Hepatocyte (in vitro differentiated cells): Measurements from ENCODE around the gene KRTAP2-4. TPM values are rescaled to one million over a fixed set of nuclear protein-coding genes. Genes with fewer than 3 reads are reported as not detected.

ENCODE experiments used
- DNase-seq: peaks from one replicate; pipeline ENCODE4 v3.0.0-alpha.2; 2016; ENCODE audit warnings: low spot score
- H2AFZ ChIP-seq: fragments of 200-600 bp; sonication (generic); 2 replicates; pipeline ENCODE4 v1.6.0; 2016; ENCODE audit warnings: antibody characterized with exemption, mild to moderate bottlenecking
- H3K27ac ChIP-seq: fragments of 200-600 bp; sonication (generic); 2 replicates; pipeline ENCODE4 v1.5.1; 2016; ENCODE audit warnings: mild to moderate bottlenecking
- H3K27me3 ChIP-seq: fragments of 200-600 bp; sonication (generic); 2 replicates; pipeline ENCODE4 v1.6.1; 2016
- H3K36me3 ChIP-seq: fragments of 200-600 bp; sonication (generic); replicated peaks from 2 replicates; pipeline ENCODE4 v1.5.1; 2016; ENCODE audit warnings: low read depth; ENCODE audit not compliant: insufficient read depth
- H3K4me1 ChIP-seq: fragments of 200-600 bp; sonication (generic); 2 replicates; pipeline ENCODE4 v1.5.1; 2016; ENCODE audit warnings: mild to moderate bottlenecking, moderate library complexity; ENCODE audit not compliant: insufficient read depth
- H3K4me2 ChIP-seq: fragments of 200-600 bp; sonication (generic); 2 replicates; pipeline ENCODE4 v1.6.0; 2016
- H3K4me3 ChIP-seq: fragments of 200-600 bp; sonication (generic); 2 replicates; pipeline ENCODE4 v1.5.1; 2016; ENCODE audit warnings: mild to moderate bottlenecking
- H3K79me2 ChIP-seq: fragments of 200-600 bp; sonication (generic); 2 replicates; pipeline ENCODE4 v1.6.0; 2017; ENCODE audit warnings: mild to moderate bottlenecking
- H3K9me2 ChIP-seq: fragments of 200-600 bp; sonication (generic); replicated peaks from 2 replicates; pipeline ENCODE4 v1.6.0; 2017; ENCODE audit warnings: mild to moderate bottlenecking; ENCODE audit not compliant: insufficient read depth
- H3K9me3 ChIP-seq: fragments of 200-600 bp; sonication (generic); 2 replicates; pipeline ENCODE4 v1.5.1; 2016; ENCODE audit warnings: low read depth, mild to moderate bottlenecking
- H4K20me1 ChIP-seq: fragments of 200-600 bp; sonication (generic); 2 replicates; pipeline ENCODE4 v1.6.0; 2016; ENCODE audit warnings: mild to moderate bottlenecking; ENCODE audit not compliant: insufficient read depth, poor library complexity, severe bottlenecking
- EZH2 ChIP-seq: fragments of 200-600 bp; sonication (generic); IDR thresholded peaks from 2 replicates; pipeline ENCODE4 v1.6.1; 2016; ENCODE audit warnings: antibody characterized with exemption, mild to moderate bottlenecking, borderline replicate concordance
- EZH2phosphoT487 ChIP-seq: fragments of 200-600 bp; sonication (generic); IDR thresholded peaks from one replicate; pipeline ENCODE4 v1.6.1; 2018; ENCODE audit warnings: antibody characterized with exemption, mild to moderate bottlenecking, low read depth, moderate library complexity; ENCODE audit not compliant: unreplicated experiment, severe bottlenecking
- WGBS: methylation state at CpG from one replicate; pipeline ENCODE4 v1.1.6; 2016; ENCODE audit warnings: low lambda C conversion rate; ENCODE audit errors: missing lambda C conversion rate; 5-methylcytosine and 5-hydroxymethylcytosine counted together
- polyA plus RNA-seq: library from polyadenylated mRNA; unstranded; fragments of >200 nt; fragmentation: Nextera tagmentation; extraction: Ambion mirVana; gene quantifications from 2 replicates; pipeline ENCODE4 v1.2.1, GENCODE V29; 2016
- total RNA-seq: library from RNA; depleted of rRNA; stranded (reverse); fragments of >200 nt; gene quantifications from 2 replicates; pipeline ENCODE4 v1.2.3, GENCODE V29; 2014
- TF ChIP-seq, protein P1 (sequence below): fragments of 200-600 bp; sonication (generic); IDR thresholded peaks from 2 replicates; pipeline ENCODE4 v1.5.1; 2016; ENCODE audit warnings: antibody characterized with exemption, mild to moderate bottlenecking; ENCODE audit not compliant: poor library complexity

KRTAP2-4 gene
- total and polyA plus RNA-seq, 2 experiments from 2014 or later: not detected

- Histone ChIP-seq H3K27me3 (no peaks in the 10 kb centered on the region), H3K4me1 (no peaks in the 10 kb centered on the region), H3K27ac (no peak overlapping the region), H3K4me2 (no peak overlapping the region), H3K36me3 (no peaks in the 10 kb centered on the region), H3K9me2 (no peaks in the 10 kb centered on the region), H3K4me3 (no peak overlapping the region), H2AFZ (no peak overlapping the region), H3K9me3 (no peaks in the 10 kb centered on the region), H4K20me1 (no peaks in the 10 kb centered on the region), H3K79me2 (no peaks in the 10 kb centered on the region)
- no peak for DNase-seq
- TF ChIP-seq EZH2: no peak
Observed at GRCh38 chr17:41020336-41020735, 45.3 kb downstream of the KRTAP2-4 start.

GRCh38 chr17:41019415-41019814, 46.3 kb downstream of the KRTAP2-4 start:
- DNase-seq: no peak
- Histone ChIP-seq H3K9me2 (no peaks in the 10 kb centered on the region), H3K36me3 (no peaks in the 10 kb centered on the region), H2AFZ (no peak overlapping the region), H3K79me2 (no peaks in the 10 kb centered on the region), H3K9me3 (no peaks in the 10 kb centered on the region), H3K4me2 (no peak overlapping the region), H3K27ac (no peak overlapping the region), H3K4me1 (no peaks in the 10 kb centered on the region), H3K4me3 (no peak overlapping the region), H3K27me3 (no peaks in the 10 kb centered on the region), H4K20me1 (no peaks in the 10 kb centered on the region)
- TF ChIP-seq EZH2phosphoT487 (no peak), EZH2 (no peak)
- TF ChIP-seq, protein P1, sequence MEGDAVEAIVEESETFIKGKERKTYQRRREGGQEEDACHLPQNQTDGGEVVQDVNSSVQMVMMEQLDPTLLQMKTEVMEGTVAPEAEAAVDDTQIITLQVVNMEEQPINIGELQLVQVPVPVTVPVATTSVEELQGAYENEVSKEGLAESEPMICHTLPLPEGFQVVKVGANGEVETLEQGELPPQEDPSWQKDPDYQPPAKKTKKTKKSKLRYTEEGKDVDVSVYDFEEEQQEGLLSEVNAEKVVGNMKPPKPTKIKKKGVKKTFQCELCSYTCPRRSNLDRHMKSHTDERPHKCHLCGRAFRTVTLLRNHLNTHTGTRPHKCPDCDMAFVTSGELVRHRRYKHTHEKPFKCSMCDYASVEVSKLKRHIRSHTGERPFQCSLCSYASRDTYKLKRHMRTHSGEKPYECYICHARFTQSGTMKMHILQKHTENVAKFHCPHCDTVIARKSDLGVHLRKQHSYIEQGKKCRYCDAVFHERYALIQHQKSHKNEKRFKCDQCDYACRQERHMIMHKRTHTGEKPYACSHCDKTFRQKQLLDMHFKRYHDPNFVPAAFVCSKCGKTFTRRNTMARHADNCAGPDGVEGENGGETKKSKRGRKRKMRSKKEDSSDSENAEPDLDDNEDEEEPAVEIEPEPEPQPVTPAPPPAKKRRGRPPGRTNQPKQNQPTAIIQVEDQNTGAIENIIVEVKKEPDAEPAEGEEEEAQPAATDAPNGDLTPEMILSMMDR: no peak
- 92% methylated on average over 3 of the region's 3 CpGs for WGBS

DNA sequence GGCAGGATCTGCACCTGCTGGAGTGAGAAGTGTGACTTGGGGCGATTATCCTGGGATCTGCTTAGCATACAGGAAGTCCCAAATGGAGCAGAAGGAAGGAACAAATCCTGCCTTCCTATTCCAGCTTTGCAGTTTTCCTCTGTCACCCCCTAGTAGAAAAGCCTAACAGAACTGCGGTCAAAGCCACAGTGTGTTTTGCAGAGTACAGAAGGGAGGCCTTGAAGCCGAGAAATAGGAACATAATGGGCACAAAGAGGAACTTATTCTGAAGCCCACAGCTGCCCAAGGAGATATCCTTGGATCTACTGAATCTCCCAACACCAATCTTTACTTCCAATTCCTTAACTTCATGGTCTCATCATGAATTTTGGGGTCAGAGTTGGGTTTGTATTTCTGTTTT, 47.1 kb downstream of the KRTAP2-4 start:
- Histone ChIP-seq H3K4me1 (no peaks in the 10 kb centered on the region), H3K27ac (no peak overlapping the region), H3K36me3 (no peaks in the 10 kb centered on the region), H2AFZ (no peak overlapping the region), H3K27me3 (no peaks in the 10 kb centered on the region), H3K9me2 (no peaks in the 10 kb centered on the region), H3K79me2 (no peaks in the 10 kb centered on the region), H3K4me3 (no peak overlapping the region), H3K9me3 (no peaks in the 10 kb centered on the region), H3K4me2 (no peak overlapping the region), H4K20me1 (no peaks in the 10 kb centered on the region)
- TF ChIP-seq, protein P1: no peak
- TF ChIP-seq EZH2: no peak
- TF ChIP-seq EZH2phosphoT487: no peak
- DNase-seq: no peak
- WGBS: 93% methylated on average over 3 of the region's 3 CpGs

- Histone ChIP-seq H2AFZ (no peak overlapping the region), H3K79me2 (no peaks in the 10 kb centered on the region), H3K36me3 (no peaks in the 10 kb centered on the region), H3K4me1 (no peaks in the 10 kb centered on the region), H3K4me3 (no peak overlapping the region), H4K20me1 (no peaks in the 10 kb centered on the region), H3K9me2 (no peaks in the 10 kb centered on the region), H3K4me2 (no peak overlapping the region), H3K27me3 (no peaks in the 10 kb centered on the region), H3K9me3 (no peaks in the 10 kb centered on the region), H3K27ac (no peak overlapping the region)
- 84% methylated on average over 13 of the region's 13 CpGs for WGBS
- TF ChIP-seq EZH2 (no peak), EZH2phosphoT487 (no peak)
- TF ChIP-seq, protein P1: no peak
- DNase-seq: no peak
Observed at GRCh38 chr17:41016578-41017215, 49.0 kb downstream of the KRTAP2-4 start.
